Measurements from ENCODE around the gene FJX1.

DNA sequence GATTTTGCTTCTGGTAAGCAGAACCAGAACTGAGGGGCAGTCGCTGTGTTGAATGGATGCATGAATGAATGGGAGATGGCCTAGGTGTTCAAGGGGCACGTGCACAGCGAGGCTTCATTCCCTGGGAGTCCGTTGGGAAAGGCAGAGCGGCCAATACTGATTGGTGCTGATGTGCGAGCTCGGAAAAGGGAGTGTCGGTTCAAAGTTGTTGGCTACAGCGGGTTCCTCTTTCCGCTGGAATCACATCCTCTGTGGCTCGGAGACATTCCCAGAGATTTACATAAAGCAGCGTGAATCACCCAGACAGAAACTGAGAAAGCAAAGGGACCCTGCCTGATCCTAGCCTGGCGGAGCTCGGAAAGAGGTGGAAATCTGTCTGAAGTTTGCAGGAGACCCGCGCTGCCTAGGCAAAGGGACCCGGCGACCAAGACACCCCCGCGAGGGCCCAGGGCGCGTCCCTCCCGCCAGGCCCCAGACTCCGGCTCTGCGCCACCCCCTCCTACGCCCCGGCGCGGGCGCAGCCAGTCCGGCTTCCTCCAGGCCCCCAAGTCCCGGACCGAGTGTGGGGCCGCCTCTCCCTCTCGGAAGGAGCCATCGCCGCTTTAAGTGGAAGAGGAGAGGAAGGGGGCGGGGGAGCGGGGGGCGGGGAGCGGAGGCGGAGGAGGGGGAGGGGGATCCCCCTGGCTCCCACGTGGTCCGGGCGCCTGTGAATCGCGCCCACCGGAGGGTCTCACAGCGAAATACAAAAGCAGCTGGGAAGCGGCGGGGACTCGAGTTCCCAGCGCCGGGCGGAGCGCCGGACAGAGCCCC is at the start of gene FJX1:
- TF ChIP-seq, protein P1, sequence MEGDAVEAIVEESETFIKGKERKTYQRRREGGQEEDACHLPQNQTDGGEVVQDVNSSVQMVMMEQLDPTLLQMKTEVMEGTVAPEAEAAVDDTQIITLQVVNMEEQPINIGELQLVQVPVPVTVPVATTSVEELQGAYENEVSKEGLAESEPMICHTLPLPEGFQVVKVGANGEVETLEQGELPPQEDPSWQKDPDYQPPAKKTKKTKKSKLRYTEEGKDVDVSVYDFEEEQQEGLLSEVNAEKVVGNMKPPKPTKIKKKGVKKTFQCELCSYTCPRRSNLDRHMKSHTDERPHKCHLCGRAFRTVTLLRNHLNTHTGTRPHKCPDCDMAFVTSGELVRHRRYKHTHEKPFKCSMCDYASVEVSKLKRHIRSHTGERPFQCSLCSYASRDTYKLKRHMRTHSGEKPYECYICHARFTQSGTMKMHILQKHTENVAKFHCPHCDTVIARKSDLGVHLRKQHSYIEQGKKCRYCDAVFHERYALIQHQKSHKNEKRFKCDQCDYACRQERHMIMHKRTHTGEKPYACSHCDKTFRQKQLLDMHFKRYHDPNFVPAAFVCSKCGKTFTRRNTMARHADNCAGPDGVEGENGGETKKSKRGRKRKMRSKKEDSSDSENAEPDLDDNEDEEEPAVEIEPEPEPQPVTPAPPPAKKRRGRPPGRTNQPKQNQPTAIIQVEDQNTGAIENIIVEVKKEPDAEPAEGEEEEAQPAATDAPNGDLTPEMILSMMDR (IDR thresholded peaks at IDR 0.05) = no peak
- TF ChIP-seq POLR2A (IDR thresholded peaks at IDR 0.05) = no peak
